Sigmoid colon (tissue), 4 donors: ENCODE results near the gene MRO.

Experiments
- EP300 ChIP-seq, 4 donors: sonication (generic); formaldehyde crosslinking; IDR thresholded peaks; one replicate each; pipeline ENCODE4 v1.6.1; 2017; ENCODE audit warnings: antibody characterized with exemption in 4 of 4
- POLR2A ChIP-seq, 2 donors: fragments of 450-650 bp; IDR thresholded peaks; one replicate each; pipeline ENCODE4 v1.6.1; 2016; ENCODE audit warnings: antibody characterized with exemption in 2 of 2, mild to moderate bottlenecking in 2 of 2, moderate library complexity in 2 of 2
- POLR2AphosphoS5 ChIP-seq, 4 donors: sonication (generic); formaldehyde crosslinking; IDR thresholded peaks; one replicate each; pipeline ENCODE4 v1.6.1; 2017; ENCODE audit warnings: antibody characterized with exemption in 4 of 4
- TF ChIP-seq, protein P1 (sequence below), 4 experiments: fragments of 450-650 bp in 3 of 4; fragments of 200-600 bp in 1 of 4; IDR thresholded peaks; one replicate each; pipeline ENCODE4 v1.5.1; 2016 to 2019; ENCODE audit warnings: antibody characterized with exemption in 4 of 4, mild to moderate bottlenecking in 3 of 4, moderate library complexity in 2 of 4

DNA sequence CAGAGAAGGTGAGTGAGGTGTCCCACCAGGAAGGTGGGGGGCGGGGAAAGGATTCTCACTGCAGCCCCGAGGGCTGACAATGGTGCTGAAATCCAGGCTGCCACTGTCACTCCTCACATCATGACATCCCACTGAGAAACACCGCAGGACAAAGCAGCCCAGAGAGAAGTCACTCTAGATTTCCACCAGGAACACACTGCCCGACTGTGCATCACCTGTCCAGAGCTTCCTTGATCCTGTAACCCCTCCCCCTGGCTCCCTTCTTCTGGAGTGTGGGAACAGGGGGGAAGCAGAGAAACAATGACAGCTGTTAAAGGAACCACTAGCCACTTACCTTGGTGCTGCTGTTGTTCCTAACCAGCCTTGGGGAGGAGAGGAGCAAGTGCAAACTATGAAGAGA lies 69.9 kb downstream of the MRO start:
- TF ChIP-seq, protein P1, sequence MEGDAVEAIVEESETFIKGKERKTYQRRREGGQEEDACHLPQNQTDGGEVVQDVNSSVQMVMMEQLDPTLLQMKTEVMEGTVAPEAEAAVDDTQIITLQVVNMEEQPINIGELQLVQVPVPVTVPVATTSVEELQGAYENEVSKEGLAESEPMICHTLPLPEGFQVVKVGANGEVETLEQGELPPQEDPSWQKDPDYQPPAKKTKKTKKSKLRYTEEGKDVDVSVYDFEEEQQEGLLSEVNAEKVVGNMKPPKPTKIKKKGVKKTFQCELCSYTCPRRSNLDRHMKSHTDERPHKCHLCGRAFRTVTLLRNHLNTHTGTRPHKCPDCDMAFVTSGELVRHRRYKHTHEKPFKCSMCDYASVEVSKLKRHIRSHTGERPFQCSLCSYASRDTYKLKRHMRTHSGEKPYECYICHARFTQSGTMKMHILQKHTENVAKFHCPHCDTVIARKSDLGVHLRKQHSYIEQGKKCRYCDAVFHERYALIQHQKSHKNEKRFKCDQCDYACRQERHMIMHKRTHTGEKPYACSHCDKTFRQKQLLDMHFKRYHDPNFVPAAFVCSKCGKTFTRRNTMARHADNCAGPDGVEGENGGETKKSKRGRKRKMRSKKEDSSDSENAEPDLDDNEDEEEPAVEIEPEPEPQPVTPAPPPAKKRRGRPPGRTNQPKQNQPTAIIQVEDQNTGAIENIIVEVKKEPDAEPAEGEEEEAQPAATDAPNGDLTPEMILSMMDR (IDR thresholded peaks at IDR 0.05): no peak
- TF ChIP-seq POLR2A (IDR thresholded peaks at IDR 0.05): no peak
- TF ChIP-seq POLR2AphosphoS5 (IDR thresholded peaks at IDR 0.05): no peak
- TF ChIP-seq EP300 (IDR thresholded peaks at IDR 0.05): no peak
